ENCODE measurements around the gene PCDHGA3. TPM values are rescaled to one million over a fixed set of nuclear protein-coding genes. Genes with fewer than 3 reads are reported as not detected.

PCDHGA3 gene
- total and polyA plus RNA-seq, 9 of the 15 experiments (the other 6 are each of a cell fraction or from before 2014, with no cell fraction given), result 0.13 to 0.28 (median 0.18) TPM; not detected in 2

- TF ChIP-seq ZNF134 (CRISPR knock-in tag; conservative IDR thresholded peaks at IDR 0.05), result no peak
- TF ChIP-seq ZBTB40 (IDR thresholded peaks at IDR 0.05), result no peak
- no peak for TF ChIP-seq ZBTB40 (CRISPR knock-in tag; IDR thresholded peaks at IDR 0.05)
- no peak for TF ChIP-seq ETV5 (CRISPR knock-in tag; IDR thresholded peaks at IDR 0.05; ENCODE audit: low read depth)
- no peak for TF ChIP-seq ZFP36 (IDR thresholded peaks at IDR 0.05; ENCODE audit: low read depth, low read length, partially characterized antibody)
These were observed 39.9 kb upstream of the PCDHGA3 start, which contains the start of gene SLC25A2 (continued) for GRCh38 chr5:141303756-141304155.
